HG03159 (cell line): ENCODE measurements around the gene SAMD14.

Experiments used
- ATAC-seq: cut with Tn5 transposase; IDR thresholded peaks from one replicate; pipeline ENCODE4 v1.9.1; 2021; ENCODE audit warnings: mild to moderate bottlenecking, moderate library complexity; ENCODE audit not compliant: unreplicated experiment

Gene SAMD14

GRCh38 chr17:50099003-50099402, 31.0 kb downstream of the SAMD14 start:
- no peak for ATAC-seq

GRCh38 chr17:50098583-50098982, 31.4 kb downstream of the SAMD14 start:
- no peak for ATAC-seq

- no peak for ATAC-seq
These were observed 32.0 kb downstream of the SAMD14 start for GRCh38 chr17:50097926-50098325.

- no peak for ATAC-seq
These were observed 32.5 kb downstream of the SAMD14 start for GRCh38 chr17:50097455-50097854.

- no peak for ATAC-seq
These were observed 33.2 kb downstream of the SAMD14 start for GRCh38 chr17:50096758-50097157.

GRCh38 chr17:50096092-50096491, 33.9 kb downstream of the SAMD14 start:
- no peak for ATAC-seq

DNA sequence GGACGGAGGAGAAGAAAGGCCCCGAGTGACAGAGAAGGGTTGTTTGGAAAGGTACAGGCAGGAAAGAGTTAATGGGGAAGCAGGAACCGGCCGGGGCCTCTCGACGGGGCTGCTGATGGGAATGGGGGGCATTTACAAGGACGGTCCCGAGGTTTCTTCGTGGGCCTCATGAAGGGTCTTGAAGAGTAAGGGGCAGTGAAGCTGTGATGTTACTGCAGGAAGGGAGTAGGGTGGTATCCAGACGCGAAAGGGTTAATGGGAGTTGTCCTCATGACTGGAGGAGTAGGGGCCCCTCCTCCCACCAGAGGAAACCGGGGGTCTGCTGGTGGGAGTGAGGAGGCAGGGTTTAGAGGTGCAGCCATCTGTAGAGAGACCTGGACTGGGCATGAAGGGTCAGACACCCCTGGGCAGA, 34.3 kb downstream of the SAMD14 start:
- ATAC-seq = no peak

- ATAC-seq = peak; percentile 82
These were observed 35.0 kb downstream of the SAMD14 start, which contains the start of gene PDK2 for GRCh38 chr17:50094753-50095619. Gene PDK2 (plus strand): TSS chr17:50095351. CDS start chr17:50095436, 85 bp downstream.

- ATAC-seq = peak; percentile 43
These were observed 35.7 kb downstream of the SAMD14 start for GRCh38 chr17:50094243-50094752.

DNA sequence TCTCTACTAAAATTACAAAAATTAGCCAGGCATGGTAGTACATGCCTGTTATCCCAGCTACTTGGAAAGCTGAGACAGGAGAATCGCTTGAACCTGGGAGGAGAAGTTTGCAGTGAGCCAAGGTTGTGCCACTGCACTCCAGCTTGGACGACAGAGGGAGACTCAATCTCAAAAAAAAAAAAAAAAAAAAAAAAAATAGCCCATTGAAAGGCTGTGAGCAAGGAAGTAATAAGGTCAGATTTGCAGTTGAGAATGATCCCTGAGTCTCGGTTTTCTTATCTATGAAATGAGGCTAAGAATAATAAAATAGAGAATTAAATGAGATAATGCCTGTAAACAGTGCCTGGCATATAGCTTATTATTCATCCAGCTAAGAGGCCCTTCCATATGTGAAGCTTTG, 36.2 kb downstream of the SAMD14 start:
- no peak for ATAC-seq

GRCh38 chr17:50093246-50093645, 36.7 kb downstream of the SAMD14 start:
- ATAC-seq = no peak

GRCh38 chr17:50091918-50092285, 38.1 kb downstream of the SAMD14 start:
- no peak for ATAC-seq

DNA sequence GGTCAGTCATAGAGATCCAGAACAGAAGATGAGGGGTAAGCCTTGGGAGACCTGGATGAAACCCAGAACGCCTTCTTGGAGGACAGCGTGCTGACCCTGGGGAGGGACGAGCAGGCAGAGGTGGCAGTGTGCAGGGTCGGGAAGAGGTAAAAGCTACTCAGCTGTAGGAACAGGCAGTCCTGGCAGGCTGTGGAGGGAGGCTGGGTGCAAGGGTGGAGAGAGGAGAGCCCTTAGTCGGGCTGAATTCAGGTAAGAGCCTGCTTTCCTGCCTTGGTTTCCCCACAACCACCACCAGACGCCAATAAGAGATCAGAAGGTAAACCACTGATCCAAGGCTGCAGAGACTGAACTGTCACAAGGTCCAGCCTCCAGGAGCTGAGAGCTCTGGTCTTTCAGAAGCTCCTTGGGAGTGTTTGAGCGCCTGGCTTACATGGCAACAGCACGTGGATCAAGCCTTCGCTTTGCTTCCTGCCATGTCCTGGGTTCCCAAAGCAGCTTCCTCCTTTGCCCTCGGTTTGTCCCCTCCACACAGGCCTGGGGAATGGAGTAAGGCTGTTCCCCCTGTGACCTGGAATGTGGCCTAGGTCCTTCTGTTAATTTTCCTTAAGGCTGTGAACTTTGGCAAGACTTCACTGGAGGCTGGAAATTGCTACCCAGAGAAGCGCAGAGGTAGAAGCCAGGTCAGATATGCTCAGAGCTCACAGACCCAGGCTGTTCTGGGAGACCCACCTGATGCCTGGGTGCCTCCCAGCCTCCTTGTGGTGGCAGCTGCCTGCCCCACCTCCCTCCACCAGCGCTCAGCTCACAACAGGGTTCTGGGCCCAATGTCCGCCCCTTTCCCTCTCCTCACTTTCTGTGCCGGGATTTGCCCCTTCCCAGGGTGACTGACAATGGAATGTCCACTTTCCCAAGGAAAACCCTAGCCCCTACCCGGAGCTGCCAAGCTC, 38.7 kb downstream of the SAMD14 start:
- no peak for ATAC-seq

DNA sequence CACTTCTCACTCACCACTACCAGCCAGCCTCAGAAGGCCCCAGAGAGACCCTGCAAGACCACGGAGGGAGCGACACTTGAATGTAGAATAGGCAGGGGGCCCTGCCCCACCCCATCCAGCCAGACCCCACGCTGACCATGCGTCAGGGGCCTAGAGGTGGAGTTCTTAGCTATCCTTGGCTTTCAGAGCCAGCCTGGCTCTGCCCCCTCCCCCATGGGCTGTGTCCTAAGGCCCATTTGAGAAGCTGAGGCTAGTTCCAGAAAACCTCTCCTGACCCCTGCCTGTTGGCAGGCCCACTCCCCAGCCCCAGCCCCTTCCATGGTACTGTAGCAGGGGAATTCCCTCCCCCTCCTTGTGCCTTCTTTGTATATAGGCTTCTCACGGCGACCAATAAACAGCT, 39.9 kb downstream of the SAMD14 start:
- no peak for ATAC-seq

- no peak for ATAC-seq
These were observed 40.8 kb downstream of the SAMD14 start for GRCh38 chr17:50088952-50089825.

- ATAC-seq = no peak
These were observed 42.0 kb downstream of the SAMD14 start for GRCh38 chr17:50087912-50088405.

DNA sequence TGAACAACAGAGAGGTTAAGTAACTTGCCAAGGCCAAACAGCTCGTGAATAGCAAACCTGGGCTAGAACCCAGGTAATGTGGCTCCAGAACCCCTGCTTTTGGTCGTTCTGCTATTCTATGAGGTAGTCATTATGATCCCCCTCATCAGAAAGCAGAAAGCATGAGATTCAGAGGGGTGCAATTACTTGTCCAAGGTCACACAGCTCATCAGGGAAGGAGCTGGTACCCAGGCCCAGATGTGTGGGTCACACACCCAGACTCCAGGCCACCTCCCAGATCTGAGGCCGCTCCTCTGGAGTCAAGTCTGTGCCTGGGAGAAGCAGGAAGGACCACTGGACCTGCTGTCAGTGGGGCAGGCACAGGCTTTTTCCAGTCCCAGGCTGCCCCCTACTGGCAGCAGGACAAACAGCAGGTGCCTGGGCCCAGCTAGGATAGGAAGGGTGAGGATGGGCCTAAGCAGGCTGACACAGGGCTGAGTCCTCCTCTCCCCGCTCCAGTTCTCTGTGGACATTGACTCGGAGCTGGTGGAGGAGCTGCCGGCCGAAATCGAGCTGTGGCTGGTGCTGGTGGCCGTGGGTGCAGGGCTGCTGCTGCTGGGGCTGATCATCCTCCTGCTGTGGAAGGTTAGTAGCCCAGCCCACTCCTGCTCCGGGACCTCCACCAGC, 42.6 kb downstream of the SAMD14 start:
- peak; percentile 76 for ATAC-seq

GRCh38 chr17:50081757-50082156, 48.2 kb downstream of the SAMD14 start:
- no peak for ATAC-seq

DNA sequence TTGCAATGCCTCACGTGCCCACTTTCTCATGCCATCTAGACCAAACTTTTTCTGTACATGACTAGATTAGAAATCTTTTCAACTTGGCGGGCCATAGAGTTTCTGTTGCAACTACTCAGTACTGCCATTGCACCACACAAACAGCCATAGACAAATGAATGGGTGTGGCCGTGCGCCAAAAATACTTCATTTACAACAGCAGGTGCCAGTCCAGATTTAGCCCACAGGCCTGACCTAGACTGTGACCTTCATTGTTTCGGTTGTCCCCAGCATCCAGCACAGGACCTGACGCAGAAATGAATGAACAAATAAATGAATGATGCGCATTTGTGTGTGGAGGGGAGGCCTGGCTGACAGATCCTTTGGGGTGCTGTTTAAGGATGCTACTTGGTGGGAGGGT, 49.1 kb downstream of the SAMD14 start:
- ATAC-seq = no peak

GRCh38 chr17:50080096-50080480, 49.9 kb downstream of the SAMD14 start:
- ATAC-seq = no peak
